HCT116 (cell line): ENCODE data around the gene KCNQ1OT1. TPM values are rescaled to one million over a fixed set of nuclear protein-coding genes. Genes with fewer than 3 reads are reported as not detected.

Experiments
- ATAC-seq: fragments of 200-7000 bp; cut with Tn5 transposase; 2 replicates; pipeline ENCODE4 v1.9.1; 2020; ENCODE audit warnings: mild to moderate bottlenecking, moderate library complexity
- BruUV-seq: library from RNA; stranded (reverse); fragments of 400-500 nt; replicated peaks from 2 replicates; lab custom pipeline; 2021; lab: Mats Ljungman, UMichigan
- CTCF ChIA-PET: fragments of 300-600 bp; sonication (Branson Sonifier 250); formaldehyde crosslinking; loops from one replicate; lab custom pipeline; 2021; ENCODE audit warnings: antibody characterized with exemption; lab: Charles Lee
- POLR2A ChIA-PET: fragments of 300-600, 350-600 bp; sonication (Branson Sonifier 250); formaldehyde crosslinking; loops from one replicate; lab custom pipeline; 2021; ENCODE audit warnings: antibody characterized with exemption; lab: Charles Lee
- RAD21 ChIA-PET, 2 experiments: fragments of 300-600 bp; sonication (Branson Sonifier 250); formaldehyde crosslinking; loops; one replicate each; lab custom pipeline; 2023; ENCODE audit warnings: low total read pairs in 2 of 2; ENCODE audit not compliant: uncharacterized antibody in 2 of 2, unreplicated experiment in 2 of 2, low non-redundant PET in 1 of 2; lab: Charles Lee
- DNase-seq: peaks from one replicate; pipeline ENCODE4 v3.0.0-alpha.2; 2010; ENCODE audit warnings: low read depth, low spot score
- H2AFZ ChIP-seq: fragments of 200-600 bp; shearing (Covaris generic), sonication (generic); 2 replicates; pipeline ENCODE4 v1.6.1; 2017; ENCODE audit warnings: low read depth, mixed run types, mixed read lengths, antibody characterized with exemption, low read length; ENCODE audit not compliant: poor library complexity, severe bottlenecking
- H3K27ac ChIP-seq: 2 replicates; pipeline ENCODE4 v1.5.1; 2012; ENCODE audit warnings: low read depth, low read length
- H3K27me3 ChIP-seq: fragments of 200-600 bp; sonication (generic); 2 replicates; pipeline ENCODE4 v1.6.1; 2016; ENCODE audit warnings: mixed run types, low read length, mixed read lengths; ENCODE audit not compliant: insufficient read depth
- H3K36me3 ChIP-seq, 2 experiments: fragments of 200-500 bp in 1 of 2; fragments of 200-600 bp in 1 of 2; sonication (Bioruptor generic) in 1 of 2; sonication (generic) in 1 of 2; 2 replicates each; pipeline versions ENCODE4 v1.5.1 to v1.6.1; 2014 to 2016; ENCODE audit warnings: low read length in 2 of 2, inconsistent platforms in 1 of 2, mixed read lengths in 1 of 2, mixed run types in 1 of 2; ENCODE audit not compliant: insufficient read depth in 2 of 2, control insufficient read depth in 1 of 2
- H3K4me1 ChIP-seq, 2 experiments: fragments of 200-600 bp in 1 of 2; sonication (generic) in 1 of 2; 2 replicates each; pipeline versions ENCODE4 v1.5.1 to v1.6.1; 2012 to 2017; ENCODE audit warnings: low read length in 2 of 2, inconsistent platforms in 1 of 2, mild to moderate bottlenecking in 1 of 2, mixed read lengths in 1 of 2, mixed run types in 1 of 2, moderate library complexity in 1 of 2; ENCODE audit not compliant: insufficient read depth in 2 of 2, control insufficient read depth in 1 of 2
- H3K4me2 ChIP-seq: fragments of 200-600 bp; sonication (generic); 2 replicates; pipeline ENCODE4 v1.6.1; 2017; ENCODE audit warnings: mixed run types, low read length, mixed read lengths
- H3K4me3 ChIP-seq, 2 experiments: fragments of 200-600 bp in 1 of 2; sonication (generic) in 1 of 2; replicated peaks in 1 of 2; 2 replicates each; pipeline ENCODE4 v1.5.1; 2011 to 2016; ENCODE audit warnings: low read length in 2 of 2, control low read depth in 1 of 2, low read depth in 1 of 2, mild to moderate bottlenecking in 1 of 2, mixed read lengths in 1 of 2, mixed run types in 1 of 2
- H3K79me2 ChIP-seq: fragments of 200-600 bp; sonication (generic); 2 replicates; pipeline ENCODE4 v1.6.1; 2017; ENCODE audit warnings: mild to moderate bottlenecking, mixed run types, low read length, moderate library complexity, mixed read lengths; ENCODE audit not compliant: insufficient read depth
- H3K9ac ChIP-seq: fragments of 200-600 bp; sonication (generic); 2 replicates; pipeline ENCODE4 v1.6.1; 2016; ENCODE audit warnings: low read length, mixed read lengths
- H3K9me2 ChIP-seq: fragments of 200-600 bp; sonication (generic), shearing (Covaris generic); 2 replicates; pipeline ENCODE4 v1.6.1; 2017; ENCODE audit warnings: mixed run types, mild to moderate bottlenecking, moderate library complexity; ENCODE audit not compliant: insufficient read depth
- H3K9me3 ChIP-seq, 2 experiments: fragments of 200-500 bp in 1 of 2; fragments of 200-600 bp in 1 of 2; sonication (Bioruptor generic) in 1 of 2; sonication (generic) in 1 of 2; 2 replicates each; pipeline ENCODE4 v1.6.1; 2014 to 2017; ENCODE audit warnings: low read length in 2 of 2, mixed read lengths in 2 of 2, inconsistent platforms in 1 of 2, low read depth in 1 of 2, mild to moderate bottlenecking in 1 of 2, mixed run types in 1 of 2, moderate library complexity in 1 of 2; ENCODE audit not compliant: control insufficient read depth in 1 of 2, insufficient read depth in 1 of 2
- H4K20me1 ChIP-seq: fragments of 200-600 bp; sonication (generic), shearing (Covaris generic); 2 replicates; pipeline ENCODE4 v1.6.1; 2017; ENCODE audit warnings: mixed run types, mild to moderate bottlenecking, moderate library complexity; ENCODE audit not compliant: insufficient read depth
- CBX3 ChIP-seq: IDR thresholded peaks from 2 replicates; pipeline ENCODE4 v1.6.1; 2012; ENCODE audit warnings: low read depth
- EGR1 ChIP-seq: IDR thresholded peaks from 2 replicates; pipeline ENCODE4 v1.6.1; 2012; ENCODE audit warnings: low read depth
- ELF1 ChIP-seq: IDR thresholded peaks from 2 replicates; pipeline ENCODE4 v1.6.1; 2012; ENCODE audit warnings: low read depth, borderline replicate concordance
- EZH2phosphoT487 ChIP-seq: fragments of 200-600 bp; IDR thresholded peaks from 2 replicates; pipeline ENCODE4 v1.6.1; 2018; ENCODE audit warnings: antibody characterized with exemption, borderline replicate concordance
- JUND ChIP-seq: IDR thresholded peaks from 2 replicates; pipeline ENCODE4 v1.6.1; 2012
- POLR2A ChIP-seq: IDR thresholded peaks from 2 replicates; pipeline ENCODE4 v1.7.0; 2011; ENCODE audit warnings: borderline replicate concordance; ENCODE audit not compliant: insufficient read depth, insufficient read length; ENCODE audit errors: extremely low read depth
- POLR2AphosphoS5 ChIP-seq: IDR thresholded peaks from 2 replicates; pipeline ENCODE4 v1.6.1; 2011; ENCODE audit warnings: mild to moderate bottlenecking, low read depth, low read length, moderate library complexity
- RAD21 ChIP-seq: IDR thresholded peaks from 2 replicates; pipeline ENCODE4 v1.6.1; 2012; ENCODE audit warnings: low read depth, mild to moderate bottlenecking
- SIN3A ChIP-seq: IDR thresholded peaks from 2 replicates; pipeline ENCODE4 v1.6.1; 2012; ENCODE audit warnings: low read depth
- SP1 ChIP-seq: IDR thresholded peaks from 2 replicates; pipeline ENCODE4 v1.6.1; 2012; ENCODE audit warnings: low read depth
- SRF ChIP-seq: IDR thresholded peaks from 2 replicates; pipeline ENCODE4 v1.6.1; 2012; ENCODE audit warnings: low read depth
- TCF7L2 ChIP-seq: IDR thresholded peaks from 2 replicates; pipeline ENCODE4 v1.7.0; 2011; ENCODE audit warnings: borderline replicate concordance, inconsistent platforms; ENCODE audit not compliant: insufficient read depth, insufficient read length; ENCODE audit errors: extremely low read depth
- YY1 ChIP-seq: IDR thresholded peaks from 2 replicates; pipeline ENCODE4 v1.6.1; 2011; ENCODE audit warnings: low read length, low read depth, moderate library complexity, mild to moderate bottlenecking; ENCODE audit not compliant: insufficient replicate concordance; ENCODE audit errors: extremely low read depth
- ZFX ChIP-seq: fragments of 450-650 bp; IDR thresholded peaks from 2 replicates; pipeline ENCODE4 v1.6.1; 2017
- intact Hi-C: fragments of 100-400 bp; cut with micrococcal nuclease; formaldehyde crosslinking; loops from 2 replicates; pipeline ENCODE4 v1.10.0; 2022
- total RNA-seq: library from RNA; stranded (reverse); gene quantifications from one replicate; pipeline ENCODE4 v1.2.1, GENCODE V29; 2021; ENCODE audit not compliant: unreplicated experiment
- TF ChIP-seq, protein P1 (sequence below): IDR thresholded peaks from 2 replicates; pipeline ENCODE4 v1.6.1; 2012
- TF ChIP-seq, protein P2 (sequence below): IDR thresholded peaks from 2 replicates; pipeline ENCODE4 v1.6.1; 2012
- TF ChIP-seq, protein P3 (sequence below), 3 experiments: fragments of 200-600 bp in 1 of 3; sonication (generic) in 1 of 3; IDR thresholded peaks in 2 of 3; conservative IDR thresholded peaks in 1 of 3; 2 replicates each; pipeline ENCODE4 v1.5.1; 2012 to 2017; ENCODE audit warnings: low read depth in 2 of 3, low read length in 2 of 3, antibody characterized with exemption in 1 of 3, borderline replicate concordance in 1 of 3, control low read depth in 1 of 3, mild to moderate bottlenecking in 1 of 3, mixed read lengths in 1 of 3, mixed run types in 1 of 3, moderate library complexity in 1 of 3; ENCODE audit not compliant: insufficient read depth in 1 of 3
- TF ChIP-seq, protein P4 (sequence below): IDR thresholded peaks from 2 replicates; pipeline ENCODE4 v1.6.1; 2012; ENCODE audit warnings: low read depth

The KCNQ1OT1 gene
- total RNA-seq, 1 experiment from 2014 or later: 1.1 TPM

DNA sequence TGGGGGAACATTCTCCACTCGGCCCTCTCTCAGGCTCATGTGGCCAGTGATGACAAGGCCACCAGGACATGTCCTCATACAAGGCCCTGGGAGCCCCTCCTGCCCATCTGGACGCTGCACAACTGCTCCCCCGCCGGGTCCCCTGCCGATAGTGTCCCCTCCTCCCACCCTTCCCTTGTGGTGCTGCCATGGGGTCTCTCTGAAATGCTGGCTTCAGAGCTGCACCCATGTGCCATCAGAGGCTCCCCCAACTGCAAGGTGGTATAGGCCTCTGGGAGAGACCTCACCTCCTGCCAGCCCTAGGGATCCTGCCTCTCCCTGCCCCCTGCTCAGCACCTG is 113.0 kb downstream of the KCNQ1OT1 start (continued):
- no peak for TF ChIP-seq SIN3A
- TF ChIP-seq RAD21: no peak
- TF ChIP-seq, protein P1, sequence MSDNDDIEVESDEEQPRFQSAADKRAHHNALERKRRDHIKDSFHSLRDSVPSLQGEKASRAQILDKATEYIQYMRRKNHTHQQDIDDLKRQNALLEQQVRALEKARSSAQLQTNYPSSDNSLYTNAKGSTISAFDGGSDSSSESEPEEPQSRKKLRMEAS: no peak
- TF ChIP-seq, protein P2, sequence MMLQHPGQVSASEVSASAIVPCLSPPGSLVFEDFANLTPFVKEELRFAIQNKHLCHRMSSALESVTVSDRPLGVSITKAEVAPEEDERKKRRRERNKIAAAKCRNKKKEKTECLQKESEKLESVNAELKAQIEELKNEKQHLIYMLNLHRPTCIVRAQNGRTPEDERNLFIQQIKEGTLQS: no peak

DNA sequence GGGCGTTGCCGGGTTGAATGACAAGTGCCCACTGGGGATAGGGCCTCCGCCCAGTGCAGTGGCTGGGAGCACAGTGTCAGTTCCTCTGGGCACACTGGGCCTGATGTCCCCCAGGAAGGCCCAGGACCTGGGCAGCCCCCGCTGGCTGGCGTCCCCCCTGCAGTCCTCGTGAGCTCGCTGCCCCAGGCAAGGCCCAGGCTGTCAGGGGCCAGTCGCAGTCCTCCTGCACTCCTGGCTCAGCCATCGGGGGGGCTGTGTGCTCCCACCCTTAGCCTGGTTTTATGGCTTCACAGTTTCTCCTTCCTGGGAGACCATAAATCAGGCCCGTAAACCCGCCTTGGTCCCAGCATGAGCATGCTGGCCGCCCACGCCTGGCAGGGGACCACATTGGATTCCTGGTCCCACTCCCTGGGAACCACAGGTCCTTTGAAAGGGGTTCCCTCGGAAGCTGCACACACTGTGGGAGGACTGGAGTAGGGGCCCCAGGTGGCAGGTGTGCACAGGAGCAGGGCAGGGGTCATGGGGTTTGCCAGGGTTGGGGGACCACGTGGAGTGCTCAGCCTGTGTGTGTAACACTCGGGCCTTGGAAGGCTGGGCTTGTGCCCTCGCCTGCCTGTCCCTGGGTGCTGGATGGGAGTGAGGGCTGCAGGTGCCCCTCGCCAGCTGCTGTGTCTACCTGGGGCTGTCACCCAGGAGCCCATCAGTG is 113.6 kb downstream of the KCNQ1OT1 start:
- Histone ChIP-seq H3K79me2 (no peaks in the 10 kb centered on the region), H3K4me3 (no peak overlapping the region), H4K20me1 (no peaks in the 10 kb centered on the region), H2AFZ (no peak overlapping the region), H3K4me1 (no peaks in the 10 kb centered on the region)
- ATAC-seq (no peak), DNase-seq (no peak)
- CTCF ChIA-PET: no interaction called here
- BruUV-seq: no TSS peak
- no peak for TF ChIP-seq ZFX
- TF ChIP-seq POLR2AphosphoS5: no peak
- TF ChIP-seq, protein P3, sequence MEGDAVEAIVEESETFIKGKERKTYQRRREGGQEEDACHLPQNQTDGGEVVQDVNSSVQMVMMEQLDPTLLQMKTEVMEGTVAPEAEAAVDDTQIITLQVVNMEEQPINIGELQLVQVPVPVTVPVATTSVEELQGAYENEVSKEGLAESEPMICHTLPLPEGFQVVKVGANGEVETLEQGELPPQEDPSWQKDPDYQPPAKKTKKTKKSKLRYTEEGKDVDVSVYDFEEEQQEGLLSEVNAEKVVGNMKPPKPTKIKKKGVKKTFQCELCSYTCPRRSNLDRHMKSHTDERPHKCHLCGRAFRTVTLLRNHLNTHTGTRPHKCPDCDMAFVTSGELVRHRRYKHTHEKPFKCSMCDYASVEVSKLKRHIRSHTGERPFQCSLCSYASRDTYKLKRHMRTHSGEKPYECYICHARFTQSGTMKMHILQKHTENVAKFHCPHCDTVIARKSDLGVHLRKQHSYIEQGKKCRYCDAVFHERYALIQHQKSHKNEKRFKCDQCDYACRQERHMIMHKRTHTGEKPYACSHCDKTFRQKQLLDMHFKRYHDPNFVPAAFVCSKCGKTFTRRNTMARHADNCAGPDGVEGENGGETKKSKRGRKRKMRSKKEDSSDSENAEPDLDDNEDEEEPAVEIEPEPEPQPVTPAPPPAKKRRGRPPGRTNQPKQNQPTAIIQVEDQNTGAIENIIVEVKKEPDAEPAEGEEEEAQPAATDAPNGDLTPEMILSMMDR (IDR thresholded peaks at IDR 0.05 in 2 of 3, conservative IDR thresholded peaks at IDR 0.05 in 1 of 3; ENCODE audit: borderline replicate concordance in 1 of 3, insufficient read depth in 1 of 3, low read depth in 2 of 3, low read length in 2 of 3): no peak
- TF ChIP-seq SP1: no peak
- TF ChIP-seq YY1: no peak
- no peak for TF ChIP-seq TCF7L2
- TF ChIP-seq, protein P4, sequence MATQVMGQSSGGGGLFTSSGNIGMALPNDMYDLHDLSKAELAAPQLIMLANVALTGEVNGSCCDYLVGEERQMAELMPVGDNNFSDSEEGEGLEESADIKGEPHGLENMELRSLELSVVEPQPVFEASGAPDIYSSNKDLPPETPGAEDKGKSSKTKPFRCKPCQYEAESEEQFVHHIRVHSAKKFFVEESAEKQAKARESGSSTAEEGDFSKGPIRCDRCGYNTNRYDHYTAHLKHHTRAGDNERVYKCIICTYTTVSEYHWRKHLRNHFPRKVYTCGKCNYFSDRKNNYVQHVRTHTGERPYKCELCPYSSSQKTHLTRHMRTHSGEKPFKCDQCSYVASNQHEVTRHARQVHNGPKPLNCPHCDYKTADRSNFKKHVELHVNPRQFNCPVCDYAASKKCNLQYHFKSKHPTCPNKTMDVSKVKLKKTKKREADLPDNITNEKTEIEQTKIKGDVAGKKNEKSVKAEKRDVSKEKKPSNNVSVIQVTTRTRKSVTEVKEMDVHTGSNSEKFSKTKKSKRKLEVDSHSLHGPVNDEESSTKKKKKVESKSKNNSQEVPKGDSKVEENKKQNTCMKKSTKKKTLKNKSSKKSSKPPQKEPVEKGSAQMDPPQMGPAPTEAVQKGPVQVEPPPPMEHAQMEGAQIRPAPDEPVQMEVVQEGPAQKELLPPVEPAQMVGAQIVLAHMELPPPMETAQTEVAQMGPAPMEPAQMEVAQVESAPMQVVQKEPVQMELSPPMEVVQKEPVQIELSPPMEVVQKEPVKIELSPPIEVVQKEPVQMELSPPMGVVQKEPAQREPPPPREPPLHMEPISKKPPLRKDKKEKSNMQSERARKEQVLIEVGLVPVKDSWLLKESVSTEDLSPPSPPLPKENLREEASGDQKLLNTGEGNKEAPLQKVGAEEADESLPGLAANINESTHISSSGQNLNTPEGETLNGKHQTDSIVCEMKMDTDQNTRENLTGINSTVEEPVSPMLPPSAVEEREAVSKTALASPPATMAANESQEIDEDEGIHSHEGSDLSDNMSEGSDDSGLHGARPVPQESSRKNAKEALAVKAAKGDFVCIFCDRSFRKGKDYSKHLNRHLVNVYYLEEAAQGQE: no peak
- no peak for TF ChIP-seq JUND
- TF ChIP-seq EGR1: no peak
- TF ChIP-seq EZH2phosphoT487: no peak
- no peak for TF ChIP-seq CBX3
- TF ChIP-seq, protein P2: no peak
- TF ChIP-seq POLR2A: no peak
- no peak for TF ChIP-seq SRF
- no peak for TF ChIP-seq ELF1
- TF ChIP-seq, all 23 proteins: peak for 0
- no peak overlapping the region for H3K9ac ChIP-seq
- no peaks in the 10 kb centered on the region for H3K36me3 ChIP-seq
- ChIA-PET RAD21 (no interaction called here), POLR2A (no interaction called here)
- H3K27me3 ChIP-seq: no peaks in the 10 kb centered on the region
- H3K4me2 ChIP-seq: no peak overlapping the region
- no peaks in the 10 kb centered on the region for H3K9me2 ChIP-seq
- intact Hi-C loops: no loop called here
- H3K27ac ChIP-seq: no peak overlapping the region
- H3K9me3 ChIP-seq: no peaks in the 10 kb centered on the region
